GM04504 (cell line): ENCODE measurements around the gene CPEB4.

ENCODE experiments used
- DNase-seq: peaks from one replicate; pipeline ENCODE4 v3.0.0-alpha.2; 2012; ENCODE audit warnings: low read depth

Gene CPEB4

GRCh38 chr5:173913686-173914321, 25.7 kb downstream of the CPEB4 start:
- DNase-seq = no peak

DNA sequence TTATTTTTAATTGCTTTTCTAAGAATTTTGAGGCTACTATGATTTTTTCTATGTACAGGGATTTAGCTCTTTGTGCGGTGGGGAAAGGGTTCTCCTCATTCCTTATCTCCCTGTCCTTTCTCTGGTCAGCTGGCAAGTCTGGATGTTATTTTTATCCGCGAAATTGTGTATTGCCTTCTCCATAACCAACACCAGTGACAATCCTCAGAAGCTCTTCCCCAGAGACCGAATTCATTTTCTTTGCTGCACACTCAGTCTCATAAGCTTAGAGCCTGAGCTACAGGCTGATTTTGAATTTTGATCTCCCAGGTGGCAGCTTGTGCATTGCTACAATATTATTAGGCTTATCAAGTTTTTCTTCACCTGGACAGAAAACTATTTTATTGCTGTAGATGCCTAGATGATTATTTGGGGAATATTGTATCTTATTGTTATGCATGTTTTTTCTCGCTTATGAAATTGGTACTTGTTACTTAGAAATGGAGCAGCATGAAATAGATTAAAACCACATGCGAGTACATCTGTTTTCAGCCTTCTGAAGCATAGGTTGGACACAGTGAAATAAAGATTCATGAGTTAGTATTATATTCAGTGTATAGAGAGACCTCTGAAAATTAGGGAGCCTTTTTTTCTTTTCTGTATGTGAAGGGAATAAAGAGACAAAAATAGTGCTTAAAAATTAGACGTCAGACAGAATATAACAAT, 27.3 kb downstream of the CPEB4 start:
- no peak for DNase-seq

DNA sequence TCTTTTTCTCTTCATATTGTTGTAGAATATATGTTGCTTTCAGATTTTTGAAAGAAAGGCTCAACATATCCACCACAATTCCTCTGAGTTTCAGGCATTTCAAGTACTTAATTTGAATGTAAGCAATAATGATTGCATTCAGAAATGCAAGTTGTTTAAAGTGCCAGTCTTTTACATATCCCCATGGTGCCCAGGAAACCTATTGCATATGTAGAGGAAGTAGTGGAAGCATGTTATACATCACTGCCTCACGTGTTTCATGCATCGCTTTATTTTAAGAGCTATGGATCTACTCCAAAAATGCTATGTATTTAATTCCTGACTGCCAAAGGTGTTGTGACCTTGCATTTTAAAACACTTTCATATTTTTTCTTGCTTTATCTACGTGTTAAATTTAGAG, 28.1 kb downstream of the CPEB4 start:
- no peak for DNase-seq

DNA sequence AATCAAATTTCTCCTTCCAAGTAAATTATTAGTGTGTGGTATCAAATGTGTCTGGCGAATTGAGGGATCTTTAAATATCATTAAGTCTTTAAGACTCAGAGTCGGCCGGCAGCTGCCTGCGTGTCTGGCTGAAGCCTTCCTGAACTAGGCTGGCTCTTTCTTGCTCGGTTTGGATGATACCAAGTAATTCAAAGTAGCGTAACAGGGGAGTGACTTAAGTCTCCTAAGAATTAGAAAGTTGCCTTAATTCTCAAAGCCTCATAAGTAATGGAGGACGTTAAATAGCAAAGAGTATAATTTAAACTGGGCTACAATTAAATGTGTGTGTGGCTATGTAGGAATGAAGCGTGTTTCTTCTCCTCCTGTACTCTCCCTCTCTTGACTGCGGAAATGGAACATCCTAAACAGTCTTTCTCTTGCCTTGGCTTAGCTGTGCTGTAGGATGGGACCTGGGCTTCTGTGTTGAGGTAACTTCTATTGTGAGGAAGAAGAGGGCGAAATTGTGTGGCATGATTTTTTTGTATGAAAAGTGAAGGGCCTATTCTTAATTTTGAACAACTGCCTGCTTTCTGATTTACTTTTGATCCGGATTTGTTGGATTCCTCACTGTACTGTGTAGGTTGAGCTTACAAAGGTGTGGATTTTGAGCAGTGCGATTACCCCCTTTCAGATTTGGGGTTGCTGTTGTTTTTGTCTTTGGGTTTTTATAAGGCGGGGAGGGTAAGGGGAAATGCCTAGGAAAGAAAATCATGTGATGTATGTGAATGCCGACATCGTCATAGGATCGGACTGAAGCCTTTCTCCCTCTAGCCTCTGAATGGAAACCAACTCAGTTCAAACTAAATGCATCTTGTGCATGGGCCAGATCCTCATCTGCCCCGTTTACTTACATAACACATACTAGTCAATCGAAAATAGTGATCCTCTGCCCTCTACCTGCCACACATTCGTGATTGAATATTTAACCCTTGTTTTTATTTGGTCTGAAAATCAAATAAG, 29.9 kb downstream of the CPEB4 start:
- peak; percentile 72 for DNase-seq

GRCh38 chr5:173919443-173919842, 31.3 kb downstream of the CPEB4 start:
- DNase-seq = no peak

DNA sequence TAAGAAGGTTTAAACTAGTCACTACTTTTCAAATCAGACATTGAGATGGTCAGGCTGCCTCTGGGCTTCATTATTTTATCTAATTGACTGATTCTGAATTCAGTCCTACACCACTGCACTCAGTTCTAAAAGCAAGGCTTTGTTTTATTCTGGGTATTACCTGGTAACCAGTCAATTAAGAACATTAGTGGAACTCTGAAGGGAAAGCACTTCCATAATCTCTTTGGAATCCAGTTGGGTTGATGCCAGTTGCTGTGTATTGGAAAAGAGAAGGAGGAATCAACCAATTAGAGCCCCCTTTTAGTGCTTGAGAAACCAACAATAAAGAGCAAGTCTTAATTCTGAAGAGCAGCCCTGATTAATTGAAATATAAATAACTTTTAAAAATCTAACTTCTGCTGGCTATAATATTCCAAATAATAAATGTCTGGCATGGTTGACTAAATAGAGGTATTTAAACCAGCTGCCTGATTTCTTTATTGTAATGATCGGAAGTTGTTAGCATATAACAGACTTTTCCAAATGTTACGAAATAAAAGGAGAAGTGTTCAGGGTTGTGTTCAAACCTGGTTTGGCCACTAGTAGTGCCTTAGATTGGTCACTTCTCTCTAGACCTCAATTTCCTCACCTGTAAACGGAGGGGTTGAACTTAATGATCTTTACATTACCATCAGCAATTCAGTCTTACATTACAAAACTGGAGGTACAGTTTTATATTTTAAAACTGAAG, 32.0 kb downstream of the CPEB4 start:
- no peak for DNase-seq

DNA sequence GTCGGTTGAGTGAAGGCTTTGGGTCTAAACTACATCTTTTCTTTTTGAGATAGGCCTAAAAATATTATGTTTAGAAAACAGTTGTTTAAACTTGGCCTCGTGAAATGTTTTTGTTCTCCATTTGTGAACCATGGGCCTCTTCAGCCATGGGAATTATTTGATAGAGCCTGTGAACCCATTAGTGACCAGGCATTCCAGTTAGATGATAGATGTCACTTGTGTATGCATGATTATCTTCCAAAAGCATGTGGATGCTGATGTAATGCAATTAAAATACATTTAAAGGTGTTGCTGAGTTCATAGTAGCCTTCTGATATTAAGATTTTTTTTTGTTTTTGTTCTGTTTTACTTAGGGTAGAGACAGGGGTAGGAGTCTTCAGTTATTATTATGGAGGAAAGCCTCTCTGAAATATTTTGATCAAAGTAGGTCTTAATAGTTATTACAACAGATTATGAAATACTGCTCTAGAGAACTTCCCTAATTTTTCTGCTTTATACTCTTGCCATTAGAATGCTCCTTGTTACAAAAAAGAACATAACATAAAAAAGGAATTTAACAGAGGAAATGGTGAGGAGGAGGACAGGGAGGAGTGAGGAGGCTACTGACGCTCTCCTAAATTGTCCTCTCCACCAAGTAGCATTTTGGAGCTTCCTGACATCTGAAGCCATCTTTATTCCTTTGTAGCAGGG, 32.9 kb downstream of the CPEB4 start:
- no peak for DNase-seq

GRCh38 chr5:173922527-173922926, 34.4 kb downstream of the CPEB4 start:
- DNase-seq = no peak

DNA sequence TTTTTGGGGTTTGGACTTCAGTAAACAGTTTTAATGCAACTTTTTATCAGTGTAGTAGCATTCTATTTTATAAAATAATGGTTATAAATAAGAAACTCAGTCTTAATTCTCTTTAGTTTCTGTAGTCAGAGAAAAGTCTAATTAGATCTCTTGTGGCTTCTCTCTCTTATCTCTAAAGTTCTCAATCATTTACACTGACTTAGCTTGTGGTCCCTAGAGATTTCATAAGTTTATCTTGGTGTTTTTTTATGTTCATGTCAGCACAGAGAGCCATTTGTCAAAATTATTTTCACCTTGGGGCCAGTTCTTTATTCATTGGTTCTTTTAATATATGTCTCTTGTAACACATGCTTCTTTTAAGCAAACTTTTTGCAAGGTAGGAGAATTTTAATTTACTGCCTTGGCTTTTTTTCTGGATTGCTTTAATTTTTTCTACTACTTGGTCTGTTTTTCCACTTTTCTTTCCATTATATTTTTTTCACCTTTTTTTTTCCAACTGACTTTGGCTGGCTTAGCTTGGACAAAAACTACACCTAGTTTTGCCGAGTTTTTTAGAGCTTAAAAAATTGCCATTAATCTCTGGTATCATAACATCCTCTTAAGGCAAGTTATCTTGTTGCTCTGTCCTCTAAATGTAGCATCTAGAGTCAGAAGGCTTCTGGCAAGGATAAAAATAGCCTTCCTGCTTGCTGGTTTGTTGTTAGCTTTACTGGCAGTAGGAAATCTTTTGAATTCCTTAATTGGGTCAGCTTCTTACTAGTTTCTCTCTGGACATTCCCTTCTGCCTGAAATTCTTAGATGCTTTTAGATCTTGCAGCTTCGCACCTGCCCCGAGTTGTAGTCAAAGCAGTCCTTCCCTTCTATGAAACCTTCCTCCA, 35.3 kb downstream of the CPEB4 start:
- no peak for DNase-seq

GRCh38 chr5:173924899-173925298, 36.8 kb downstream of the CPEB4 start:
- no peak for DNase-seq

- no peak for DNase-seq
These were observed 37.4 kb downstream of the CPEB4 start for GRCh38 chr5:173925449-173926071.

DNA sequence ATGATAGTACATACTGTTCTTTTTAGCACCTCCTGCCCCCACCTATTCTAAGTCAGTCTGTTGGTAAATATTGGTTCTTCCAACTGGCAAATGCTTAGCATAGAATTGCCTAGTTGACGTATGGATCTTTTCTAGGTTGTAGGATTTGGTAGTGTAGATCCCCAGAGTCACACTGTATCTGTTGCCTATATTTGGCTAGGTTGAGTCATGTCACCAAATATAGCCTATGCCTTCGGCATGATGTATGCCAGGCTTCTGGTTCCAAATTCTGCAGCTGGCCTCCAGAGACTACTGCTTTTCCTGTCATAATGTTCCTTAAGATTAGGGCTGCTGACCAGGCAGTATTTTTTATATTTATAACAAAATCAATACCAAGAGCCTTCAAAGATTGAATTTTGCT, 38.2 kb downstream of the CPEB4 start:
- no peak for DNase-seq

DNA sequence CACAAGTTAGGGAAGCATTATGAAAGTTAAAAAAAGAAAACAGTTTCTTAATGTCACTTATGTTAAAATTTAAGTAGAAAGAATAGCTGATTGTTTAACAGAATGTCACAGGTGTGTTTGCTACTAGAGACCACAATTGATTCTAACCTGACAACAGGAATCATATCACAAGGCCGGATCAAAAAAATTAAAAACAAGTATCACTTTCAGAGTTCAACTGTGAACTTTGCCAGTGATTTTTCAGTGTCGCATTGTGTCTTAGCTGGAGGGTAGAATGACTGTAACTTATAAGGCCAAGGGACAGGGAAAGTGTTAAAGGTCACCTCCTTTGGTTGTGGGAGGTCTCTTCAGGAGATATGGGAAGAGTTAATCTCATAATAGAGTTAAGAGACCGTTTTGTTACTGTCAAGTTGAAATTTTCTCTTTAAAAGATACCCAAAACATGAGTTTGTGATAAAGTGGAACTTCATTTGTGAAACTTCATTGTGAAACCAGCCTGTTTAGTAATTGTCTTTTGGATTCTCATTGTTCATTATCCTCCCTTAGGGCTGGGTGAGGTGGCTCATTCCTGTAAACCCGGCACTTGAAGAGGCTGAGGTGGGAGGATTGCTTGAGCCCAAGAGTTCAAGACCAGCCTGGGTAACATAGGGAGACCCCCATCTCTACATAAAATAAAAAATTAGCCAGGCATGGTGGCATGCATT, 40.9 kb downstream of the CPEB4 start:
- DNase-seq = no peak

DNA sequence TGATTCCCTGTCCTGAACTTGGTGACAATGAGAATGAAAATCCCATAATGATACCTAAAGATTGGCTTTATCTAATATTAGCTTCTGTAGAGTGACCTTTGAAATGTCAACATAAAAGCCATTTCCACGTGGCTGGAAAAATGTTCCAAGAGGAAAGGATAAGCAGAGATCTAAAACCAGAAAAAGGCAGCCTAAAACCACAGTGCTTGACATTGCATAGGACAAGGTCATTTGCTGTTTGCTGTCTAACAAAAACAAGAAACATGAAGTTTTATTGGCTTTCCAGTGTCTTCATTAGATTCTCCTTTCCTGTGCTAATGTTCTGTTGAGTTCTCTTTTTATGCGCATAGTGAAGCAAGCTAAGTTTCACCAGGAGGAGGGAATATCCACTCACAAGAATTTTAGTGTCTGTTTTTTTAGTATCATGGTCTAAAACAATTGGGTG, 44.6 kb downstream of the CPEB4 start:
- DNase-seq = no peak

DNA sequence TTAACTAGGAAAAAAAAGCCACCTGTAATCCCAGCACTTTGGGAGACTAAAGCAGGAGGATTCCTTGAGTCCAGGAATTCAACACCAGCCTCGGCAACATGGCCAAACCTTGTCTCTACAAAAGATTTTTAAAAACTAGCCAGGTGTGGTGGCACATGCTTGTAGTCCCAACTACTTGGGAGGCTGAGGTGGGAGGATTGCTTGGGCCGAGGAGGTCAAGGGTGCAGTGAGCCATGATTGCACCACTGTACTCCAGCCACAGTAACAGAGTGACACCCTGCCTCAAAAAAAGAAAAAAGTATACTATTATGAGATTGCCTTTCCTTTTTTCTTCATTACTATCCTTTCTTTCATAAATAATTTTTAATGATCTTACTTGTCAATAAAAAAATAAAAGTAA, 45.8 kb downstream of the CPEB4 start:
- DNase-seq = no peak

DNA sequence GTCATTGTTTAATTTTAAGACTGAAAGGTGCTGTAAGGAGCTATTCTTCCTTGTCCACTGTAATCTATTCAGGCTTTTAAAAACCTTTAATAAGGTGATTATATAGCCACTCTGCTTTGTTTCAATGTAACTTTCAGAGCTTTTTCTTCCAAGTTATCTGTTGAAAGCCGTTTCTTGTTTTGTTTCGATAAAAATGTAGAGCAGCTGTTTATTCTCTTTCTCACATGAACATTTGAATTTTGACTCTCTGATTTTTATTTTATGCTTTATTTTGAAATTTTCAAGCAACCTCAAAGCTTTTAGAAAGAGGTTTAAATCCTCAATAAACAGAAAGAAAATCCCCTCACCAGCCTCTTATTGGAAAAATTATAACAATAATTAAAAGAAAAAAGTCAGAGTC, 47.2 kb downstream of the CPEB4 start:
- no peak for DNase-seq

- DNase-seq = no peak
These were observed 52.1 kb downstream of the CPEB4 start for GRCh38 chr5:173940269-173940668.

DNA sequence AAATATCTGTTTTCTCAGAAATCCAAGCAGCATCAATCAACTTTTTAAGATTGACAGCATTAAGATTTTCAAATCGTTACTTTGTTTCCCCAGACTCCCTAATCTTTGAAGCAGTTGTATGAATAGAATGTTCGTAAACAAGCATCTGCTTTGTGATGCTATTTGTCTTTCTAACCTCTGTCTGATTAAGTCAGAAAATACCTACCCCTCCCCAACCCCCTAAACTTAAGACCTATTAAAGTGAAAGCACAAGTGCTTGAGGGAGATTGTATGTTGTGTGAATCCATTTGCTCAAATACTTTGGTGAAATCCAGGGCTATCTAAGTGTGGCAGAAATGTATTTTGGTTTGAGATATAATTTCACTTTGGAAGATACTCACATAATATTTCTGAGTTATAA, 53.0 kb downstream of the CPEB4 start:
- no peak for DNase-seq

GRCh38 chr5:173941758-173942401, 53.7 kb downstream of the CPEB4 start:
- no peak for DNase-seq
